Measurements from ENCODE around the gene RGL1.

Gene RGL1

GRCh38 chr1:183889095-183889494 is 84.2 kb downstream of the RGL1 start:
- DNase-seq (ENCODE audit: low read depth), result no peak
- TF ChIP-seq CTCF (conservative IDR thresholded peaks at IDR 0.05; ENCODE audit: low read depth, low read length), result no peak
- H3K4me3 ChIP-seq (ENCODE audit: low read depth, low read length), result no peak overlapping the region

GRCh38 chr1:183891158-183891856 is 86.4 kb downstream of the RGL1 start:
- no peak for DNase-seq (ENCODE audit: low read depth)
- no peak for TF ChIP-seq CTCF (conservative IDR thresholded peaks at IDR 0.05; ENCODE audit: low read depth, low read length)
- no peak overlapping the region for H3K4me3 ChIP-seq (ENCODE audit: low read depth, low read length)

GRCh38 chr1:183892351-183892793 is 87.5 kb downstream of the RGL1 start:
- peak; percentile 71 for DNase-seq (ENCODE audit: low read depth)
- no peak overlapping the region for H3K4me3 ChIP-seq (ENCODE audit: low read depth, low read length)
- no peak for TF ChIP-seq CTCF (conservative IDR thresholded peaks at IDR 0.05; ENCODE audit: low read depth, low read length)

- DNase-seq (ENCODE audit: low read depth), result no peak
- no peak overlapping the region for H3K4me3 ChIP-seq (ENCODE audit: low read depth, low read length)
- TF ChIP-seq CTCF (conservative IDR thresholded peaks at IDR 0.05; ENCODE audit: low read depth, low read length), result no peak
Measured at GRCh38 chr1:183893561-183894289, 88.8 kb downstream of the RGL1 start.

- no peak overlapping the region for H3K4me3 ChIP-seq (ENCODE audit: low read depth, low read length)
- TF ChIP-seq CTCF (conservative IDR thresholded peaks at IDR 0.05; ENCODE audit: low read depth, low read length), result no peak
Measured at GRCh38 chr1:183894290-183894565, 89.3 kb downstream of the RGL1 start.

GRCh38 chr1:183896466-183897048 is 91.6 kb downstream of the RGL1 start:
- DNase-seq (ENCODE audit: low read depth), result peak; percentile 89
- TF ChIP-seq CTCF (conservative IDR thresholded peaks at IDR 0.05; ENCODE audit: low read depth, low read length), result no peak

More at GRCh38 chr1:183894290-183894565, 89.3 kb downstream of the RGL1 start:
- DNase-seq (ENCODE audit: low read depth), result no peak

More at GRCh38 chr1:183896466-183897048, 91.6 kb downstream of the RGL1 start:
- H3K4me3 ChIP-seq (ENCODE audit: low read depth, low read length), result no peak overlapping the region
